HepG2 (cell line): ENCODE data around the gene ZBTB44. TPM values are rescaled to one million over a fixed set of nuclear protein-coding genes. Genes with fewer than 3 reads are reported as not detected.
"Not testable (repeated sequence)": the region's sequence is repeated elsewhere in the genome, so short reads cannot be mapped to it uniquely, and the experiment has no call there.

Experiments used
- ATAC-seq: fragments of 200-7000 bp; cut with Tn5 transposase; 3 replicates; pipeline ENCODE4 v1.9.1; 2020; ENCODE audit warnings: mild to moderate bottlenecking, moderate library complexity
- BruUV-seq: library from RNA; stranded (reverse); fragments of 400-500 nt; replicated peaks from 2 replicates; lab custom pipeline; 2021; lab: Mats Ljungman, UMichigan
- CTCF ChIA-PET: fragments of 300-600 bp; formaldehyde crosslinking; extraction: SDS; loops from one replicate; lab custom pipeline; 2021; ENCODE audit warnings: low total read pairs, inconsistent platforms, low intra/inter-chr PET ratio; lab: Yijun Ruan, JAX
- POLR2A ChIA-PET: fragments of 350-600 bp; sonication (Branson Sonifier 250); formaldehyde crosslinking; loops from one replicate; lab custom pipeline; 2020; ENCODE audit warnings: antibody characterized with exemption, inconsistent platforms; lab: Yijun Ruan, JAX
- DNase-seq: peaks from one replicate; pipeline ENCODE4 v3.0.0-alpha.2; 2015; ENCODE audit warnings: low spot score
- FAIRE-seq: peaks from 3 replicates; lab custom pipeline; 2011; peaks lifted over from hg19 to GRCh38; lab: Jason Lieb, UNC
- H2AFZ ChIP-seq: one replicate; pipeline ENCODE4 v1.6.1; 2011; ENCODE audit warnings: low read length, inconsistent platforms
- H3K27ac ChIP-seq: fragments of 300-600 bp; 3 replicates; pipeline ENCODE4 v1.8.0; 2011; ENCODE audit warnings: mixed run types, mild to moderate bottlenecking, mixed read lengths, low read length, inconsistent platforms; ENCODE audit not compliant: insufficient read depth; ENCODE audit errors: extremely low read length
- H3K27me3 ChIP-seq, 2 experiments: fragments of 200-600 bp in 1 of 2; 2 replicates in 1 of 2; 3 replicates in 1 of 2; pipeline versions ENCODE4 v1.6.0 to v1.8.0; 2011; ENCODE audit warnings: low read length in 2 of 2, mild to moderate bottlenecking in 2 of 2, moderate library complexity in 2 of 2, inconsistent platforms in 1 of 2; ENCODE audit not compliant: insufficient read depth in 2 of 2, control insufficient read depth in 1 of 2
- H3K36me3 ChIP-seq, 2 experiments: fragments of 200-600 bp in 1 of 2; replicated peaks in 1 of 2; 2 replicates in 1 of 2; 3 replicates in 1 of 2; pipeline versions ENCODE4 v1.5.1 to v1.8.0; 2011; ENCODE audit warnings: low read length in 2 of 2, inconsistent platforms in 1 of 2; ENCODE audit not compliant: insufficient read depth in 2 of 2, control insufficient read depth in 1 of 2
- H3K4me1 ChIP-seq: 2 replicates; pipeline ENCODE4 v1.5.1; 2012; ENCODE audit warnings: low read length, inconsistent platforms; ENCODE audit not compliant: insufficient read depth
- H3K4me2 ChIP-seq: 2 replicates; pipeline ENCODE4 v1.6.0; 2011; ENCODE audit warnings: low read depth, low read length, inconsistent platforms
- H3K4me3 ChIP-seq, 3 experiments: fragments of 200-600 bp in 1 of 3; sonication (generic), shearing (Covaris generic) in 1 of 3; replicated peaks in 1 of 3; 2 replicates each; pipeline ENCODE4 v1.5.1; 2011 to 2016; ENCODE audit warnings: low read length in 3 of 3, inconsistent platforms in 2 of 3, low read depth in 2 of 3, mild to moderate bottlenecking in 2 of 3, control low read depth in 1 of 3, mixed read lengths in 1 of 3; ENCODE audit not compliant: insufficient read depth in 1 of 3
- H3K79me2 ChIP-seq: one replicate; pipeline ENCODE4 v1.6.1; 2011; ENCODE audit warnings: low read length, inconsistent platforms; ENCODE audit not compliant: insufficient read depth
- H3K9ac ChIP-seq: 2 replicates; pipeline ENCODE4 v1.6.0; 2011; ENCODE audit warnings: mild to moderate bottlenecking, low read depth, low read length, inconsistent platforms; ENCODE audit not compliant: insufficient read depth
- H3K9me3 ChIP-seq: 2 replicates; pipeline ENCODE4 v1.5.1; 2012; ENCODE audit warnings: mild to moderate bottlenecking, low read length
- H4K20me1 ChIP-seq: 2 replicates; pipeline ENCODE4 v1.6.0; 2011; ENCODE audit warnings: inconsistent platforms, mild to moderate bottlenecking, low read length, moderate library complexity; ENCODE audit not compliant: insufficient read depth
- ATF5 ChIP-seq: sonication (generic); formaldehyde crosslinking; IDR thresholded peaks from 2 replicates; pipeline ENCODE4 v1.4.0; 2020; ENCODE audit warnings: mild to moderate bottlenecking, low read depth, missing genetic modification reagents
- SIX4 ChIP-seq: sonication (generic); formaldehyde crosslinking; IDR thresholded peaks from 2 replicates; pipeline ENCODE4 v1.4.0; 2020; ENCODE audit warnings: missing genetic modification reagents
- SOX6 ChIP-seq, 2 experiments: fragments of 450-650 bp in 1 of 2; sonication (generic) in 1 of 2; formaldehyde crosslinking in 1 of 2; IDR thresholded peaks; 2 replicates each; pipeline versions ENCODE4 v1.4.0 to v1.6.1; 2017 to 2020; ENCODE audit warnings: antibody characterized with exemption in 1 of 2, mild to moderate bottlenecking in 1 of 2, missing genetic modification reagents in 1 of 2
- ZFY ChIP-seq: sonication (generic); formaldehyde crosslinking; IDR thresholded peaks from 2 replicates; pipeline ENCODE4 v1.4.0; 2020; ENCODE audit warnings: missing genetic modification reagents
- ZNF3 ChIP-seq: IDR thresholded peaks from 2 replicates; pipeline ENCODE4 v1.7.0; 2017; ENCODE audit warnings: inconsistent platforms
- ZNF512B ChIP-seq: sonication (generic); formaldehyde crosslinking; IDR thresholded peaks from 2 replicates; pipeline ENCODE4 v1.5.1; 2020; ENCODE audit warnings: missing genetic modification reagents, mild to moderate bottlenecking, borderline replicate concordance
- ZZZ3 ChIP-seq: sonication (generic); formaldehyde crosslinking; IDR thresholded peaks from 2 replicates; pipeline ENCODE4 v1.4.0; 2020; ENCODE audit warnings: missing genetic modification reagents, mild to moderate bottlenecking, borderline replicate concordance
- WGBS: methylation state at CpG from one replicate; pipeline ENCODE4 v1.1.6; 2017; ENCODE audit warnings: low lambda C conversion rate; 5-methylcytosine and 5-hydroxymethylcytosine counted together
- in situ Hi-C: cut with HindIII; loops from 2 replicates; pipeline ENCODE4 v1.10.0; 2017; ENCODE audit warnings: low pct_unique_long_range_greater_than_20kb; ENCODE audit not compliant: extremely low pct_ligation_motif_present
- intact Hi-C: fragments of 100-400 bp; cut with micrococcal nuclease; formaldehyde crosslinking; loops from one replicate; pipeline ENCODE4 v1.10.0; 2022; ENCODE audit not compliant: unreplicated experiment
- polyA plus RNA-seq, 8 experiments: library from polyadenylated mRNA; depleted of rRNA in 3 of 8; stranded (reverse) in 7 of 8; unstranded in 1 of 8; fragments of >200 nt; fragmentation: Illumina TruSeq in 4 of 8; extraction: Trizol in 4 of 8; gene quantifications; 2 replicates each; pipeline versions ENCODE4 v1.2.1 to v1.2.3, GENCODE V29; 2011 to 2016; ENCODE audit warnings: low read depth in 4 of 8, missing spikeins in 1 of 8, mixed read lengths in 1 of 8; ENCODE audit not compliant: insufficient read depth in 1 of 8
- total RNA-seq, 5 experiments: library from RNA; depleted of rRNA; stranded (reverse); fragments of >200 nt; fragmentation: Illumina TruSeq; extraction: Trizol; gene quantifications; 2 replicates each; pipeline ENCODE4 v1.2.3, GENCODE V29; 2016; ENCODE audit warnings: low read depth in 1 of 5

ZBTB44 gene
- total and polyA plus RNA-seq, 2 of the 13 experiments (the other 11 are each of a cell fraction or from before 2014, with no cell fraction given) = 22.8 to 23.6 TPM

DNA sequence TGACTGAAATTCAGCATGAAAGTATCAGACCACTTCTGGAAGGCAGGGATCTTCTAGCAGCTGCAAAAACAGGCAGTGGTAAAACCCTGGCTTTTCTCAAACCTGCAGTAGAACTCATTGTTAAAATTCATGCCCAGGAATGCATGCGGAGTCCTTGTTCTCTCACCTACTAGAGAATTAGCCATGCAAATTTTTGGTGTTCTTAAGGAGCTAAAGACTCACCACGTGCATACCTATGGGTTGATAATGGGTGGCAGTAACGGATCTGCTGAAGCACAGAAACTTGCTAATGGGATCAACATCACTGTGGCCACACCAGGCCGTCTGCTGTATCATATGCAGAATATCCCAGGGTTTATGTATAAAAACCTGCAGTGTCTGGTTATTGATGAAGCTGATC is 19.1 kb downstream of the ZBTB44 start:
- no peaks in the 10 kb centered on the region for H3K27me3 ChIP-seq
- no peak overlapping the region for H3K27ac ChIP-seq
- intact Hi-C loops (no loop called here), in situ Hi-C loops (no loop called here)
- H3K4me3 ChIP-seq = no peak overlapping the region
- WGBS = 96% methylated on average over 4 of the region's 4 CpGs
- peaks cover 5% of the 10 kb centered on the region for H3K4me1 ChIP-seq
- DNase-seq (no peak), FAIRE-seq (no peak), ATAC-seq (no peak)
- H3K79me2 ChIP-seq = peaks cover 33% of the 10 kb centered on the region
- no peak overlapping the region for H3K9ac ChIP-seq
- no peaks in the 10 kb centered on the region for H3K36me3 ChIP-seq
- H3K9me3 ChIP-seq = no peaks in the 10 kb centered on the region
- 0 out of 2 replicates have a peak, but pooled peaks cover 10% of the 10 kb centered on the region for H4K20me1 ChIP-seq
- BruUV-seq = no TSS peak
- ChIA-PET POLR2A (no interaction called here), CTCF (no interaction called here)
- TF ChIP-seq ATF5 (CRISPR knock-in tag) (no peak), SIX4 (CRISPR knock-in tag) (no peak)
- TF ChIP-seq, all 625 proteins: peak for 0
- H3K4me2 ChIP-seq = no peak overlapping the region
- no peak overlapping the region for H2AFZ ChIP-seq

- H3K79me2 ChIP-seq = no peaks in the 10 kb centered on the region
- no peaks in the 10 kb centered on the region for H3K9me3 ChIP-seq
- POLR2A ChIA-PET = no interaction called here
- WGBS = 99% methylated on average over 2 of the region's 2 CpGs
- ATAC-seq = no peak
- no peak overlapping the region for H3K4me3 ChIP-seq
- H2AFZ ChIP-seq = no peak overlapping the region
- H4K20me1 ChIP-seq = no peaks in the 10 kb centered on the region; the same call in 1 of the 2 replicates
- CTCF ChIA-PET = no interaction called here
- DNase-seq = no peak
- H3K9ac ChIP-seq = no peak overlapping the region
- no peak overlapping the region for H3K4me2 ChIP-seq
- in situ Hi-C loops = no loop called here
- no peaks in the 10 kb centered on the region for H3K36me3 ChIP-seq
- peaks cover 10% of the 10 kb centered on the region for H3K4me1 ChIP-seq
- intact Hi-C loops = no loop called here
- no peak for TF ChIP-seq ZFY (CRISPR knock-in tag)
- no peak for TF ChIP-seq ZNF3 (CRISPR knock-in tag)
- no peak for TF ChIP-seq ZZZ3 (CRISPR knock-in tag)
- TF ChIP-seq SOX6 (IDR thresholded peaks at IDR 0.05) = no peak
- TF ChIP-seq SOX6 (CRISPR knock-in tag; IDR thresholded peaks at IDR 0.05) = no peak
- no peak for TF ChIP-seq ZNF512B (CRISPR knock-in tag)
- no peaks in the 10 kb centered on the region for H3K27me3 ChIP-seq
- no peak for FAIRE-seq
- BruUV-seq = no TSS peak
- H3K27ac ChIP-seq = no peak overlapping the region
Measured at GRCh38 chr11:130282111-130282510, 32.6 kb downstream of the ZBTB44 start.

DNA sequence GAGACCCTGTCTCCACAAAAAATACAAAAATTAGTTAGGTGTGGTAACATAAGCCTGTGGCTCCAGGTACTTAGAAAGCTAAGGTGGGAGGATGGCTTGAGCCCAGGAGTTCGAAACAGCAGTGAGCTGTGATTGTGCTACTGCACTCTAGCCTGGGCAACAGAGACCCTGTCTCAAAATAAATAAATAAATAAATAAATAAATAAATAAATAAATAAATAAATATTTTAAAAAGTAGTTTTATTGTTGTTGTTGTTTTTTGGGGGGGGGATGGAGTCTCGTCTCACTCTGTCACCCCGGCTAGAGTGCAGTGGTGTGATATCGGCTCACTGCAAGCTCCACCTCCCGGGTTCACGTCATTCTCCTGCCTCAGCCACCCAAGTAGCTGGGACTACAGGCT is 33.4 kb downstream of the ZBTB44 start:
- H3K27ac ChIP-seq, ATAC-seq, H3K9me3 ChIP-seq, POLR2A ChIA-PET, H3K36me3 ChIP-seq, H3K4me2 ChIP-seq, H3K27me3 ChIP-seq, in situ Hi-C loops, FAIRE-seq, H3K4me3 ChIP-seq, H3K79me2 ChIP-seq, CTCF ChIA-PET, H3K9ac ChIP-seq, DNase-seq, H3K4me1 ChIP-seq, H4K20me1 ChIP-seq, intact Hi-C loops, BruUV-seq, H2AFZ ChIP-seq: not testable (repeated sequence)
- WGBS = 98% methylated on average over 6 of the region's 6 CpGs
